ENCODE measurements around the gene CNBD2.

DNA sequence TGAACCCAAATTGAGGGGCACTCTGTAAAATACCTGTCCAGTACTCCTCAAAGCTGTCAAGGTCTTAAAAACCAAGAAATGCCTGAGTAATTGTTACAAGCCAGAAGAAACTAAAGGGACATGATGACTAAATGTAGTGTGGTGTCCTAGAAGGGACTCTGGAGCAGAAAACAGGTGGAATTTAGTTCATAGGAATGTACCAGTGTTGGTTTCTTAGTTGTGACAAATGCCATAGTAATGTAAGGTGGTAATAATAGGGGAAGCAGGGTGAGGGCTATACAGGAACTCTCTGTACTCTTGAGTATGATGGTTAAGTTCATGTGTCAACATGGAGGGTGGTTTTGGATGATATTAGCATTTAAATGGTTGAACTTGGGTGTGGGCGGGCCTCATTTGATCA, 92.3 kb downstream of the CNBD2 start:
- TF ChIP-seq TAF1 (IDR thresholded peaks at IDR 0.05; ENCODE audit: low read depth), result no peak
- TF ChIP-seq, protein P1, sequence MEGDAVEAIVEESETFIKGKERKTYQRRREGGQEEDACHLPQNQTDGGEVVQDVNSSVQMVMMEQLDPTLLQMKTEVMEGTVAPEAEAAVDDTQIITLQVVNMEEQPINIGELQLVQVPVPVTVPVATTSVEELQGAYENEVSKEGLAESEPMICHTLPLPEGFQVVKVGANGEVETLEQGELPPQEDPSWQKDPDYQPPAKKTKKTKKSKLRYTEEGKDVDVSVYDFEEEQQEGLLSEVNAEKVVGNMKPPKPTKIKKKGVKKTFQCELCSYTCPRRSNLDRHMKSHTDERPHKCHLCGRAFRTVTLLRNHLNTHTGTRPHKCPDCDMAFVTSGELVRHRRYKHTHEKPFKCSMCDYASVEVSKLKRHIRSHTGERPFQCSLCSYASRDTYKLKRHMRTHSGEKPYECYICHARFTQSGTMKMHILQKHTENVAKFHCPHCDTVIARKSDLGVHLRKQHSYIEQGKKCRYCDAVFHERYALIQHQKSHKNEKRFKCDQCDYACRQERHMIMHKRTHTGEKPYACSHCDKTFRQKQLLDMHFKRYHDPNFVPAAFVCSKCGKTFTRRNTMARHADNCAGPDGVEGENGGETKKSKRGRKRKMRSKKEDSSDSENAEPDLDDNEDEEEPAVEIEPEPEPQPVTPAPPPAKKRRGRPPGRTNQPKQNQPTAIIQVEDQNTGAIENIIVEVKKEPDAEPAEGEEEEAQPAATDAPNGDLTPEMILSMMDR (IDR thresholded peaks at IDR 0.05; ENCODE audit: poor library complexity, severe bottlenecking), result no peak
- TF ChIP-seq POLR2AphosphoS5 (IDR thresholded peaks at IDR 0.05), result no peak
- no peak for TF ChIP-seq SMC3 (conservative IDR thresholded peaks at IDR 0.05; ENCODE audit: poor library complexity)
- TF ChIP-seq MXI1 (conservative IDR thresholded peaks at IDR 0.05; ENCODE audit: poor library complexity, severe bottlenecking), result no peak
- no peak for TF ChIP-seq EZH2 (IDR thresholded peaks at IDR 0.05; ENCODE audit: borderline replicate concordance, insufficient read depth, low read length, poor library complexity, severe bottlenecking)

Measured in neural cell (in vitro differentiated cells).